HL-60 (cell line): ENCODE measurements around the gene MKRN2.

ENCODE experiments used
- DNase-seq, 2 experiments: peaks; one replicate each; pipeline ENCODE4 v3.0.0-alpha.2; 2010 to 2020; ENCODE audit warnings: low read depth in 1 of 2, low spot score in 1 of 2
- H3K27ac ChIP-seq: fragments of 250-450 bp; sonication (Bioruptor Pico); replicated peaks from 2 replicates; pipeline ENCODE4 v1.5.1; 2020; ENCODE audit warnings: mild to moderate bottlenecking, moderate library complexity
- H3K27me3 ChIP-seq: fragments of 250-450 bp; sonication (Bioruptor Pico); 2 replicates; pipeline ENCODE4 v1.5.1; 2021; ENCODE audit warnings: mild to moderate bottlenecking, moderate library complexity; ENCODE audit not compliant: insufficient read depth, poor library complexity, severe bottlenecking
- H3K4me3 ChIP-seq: replicated peaks from 2 replicates; pipeline ENCODE4 v1.5.1; 2011; ENCODE audit warnings: mild to moderate bottlenecking, control low read depth, low read length; ENCODE audit not compliant: insufficient read depth
- CTCF ChIP-seq: IDR thresholded peaks from one replicate; pipeline ENCODE4 v1.5.1; 2011; ENCODE audit warnings: low read length, control low read depth, inconsistent platforms; ENCODE audit not compliant: insufficient read depth
- GABPA ChIP-seq: IDR thresholded peaks from 2 replicates; pipeline ENCODE4 v1.6.1; 2012; ENCODE audit warnings: low read depth
- POLR2AphosphoS5 ChIP-seq: IDR thresholded peaks from 2 replicates; pipeline ENCODE4 v1.6.1; 2012; ENCODE audit warnings: low read depth
- REST ChIP-seq: IDR thresholded peaks from 2 replicates; pipeline ENCODE4 v1.6.1; 2012; ENCODE audit warnings: low read depth; ENCODE audit not compliant: insufficient replicate concordance
- SPI1 ChIP-seq: IDR thresholded peaks from 2 replicates; pipeline ENCODE4 v1.6.1; 2012; ENCODE audit warnings: low read depth, mild to moderate bottlenecking, borderline replicate concordance

The MKRN2 gene

GRCh38 chr3:12618426-12618825 lies 61.5 kb downstream of the MKRN2 start:
- no peak overlapping the region for H3K4me3 ChIP-seq
- no peak overlapping the region for H3K27ac ChIP-seq
- H3K27me3 ChIP-seq, result no peaks in the 10 kb centered on the region
- no peak for DNase-seq
- TF ChIP-seq REST (no peak), SPI1 (no peak), POLR2AphosphoS5 (no peak), CTCF (no peak), GABPA (no peak)

- H3K4me3 ChIP-seq, result no peak overlapping the region
- no peak for TF ChIP-seq GABPA
- TF ChIP-seq REST, result no peak
- no peak for TF ChIP-seq CTCF
- TF ChIP-seq POLR2AphosphoS5, result no peak
- no peak for TF ChIP-seq SPI1
- no peak for DNase-seq
- H3K27me3 ChIP-seq, result no peaks in the 10 kb centered on the region
- H3K27ac ChIP-seq, result no peak overlapping the region
These were observed 63.4 kb downstream of the MKRN2 start for GRCh38 chr3:12620305-12620704.

GRCh38 chr3:12620729-12621128 lies 63.8 kb downstream of the MKRN2 start:
- Histone ChIP-seq H3K27me3 (no peaks in the 10 kb centered on the region), H3K27ac (no peak overlapping the region), H3K4me3 (no peak overlapping the region)
- TF ChIP-seq POLR2AphosphoS5 (no peak), CTCF (no peak), REST (no peak), GABPA (no peak), SPI1 (no peak)
- DNase-seq, result no peak
